ENCODE results near the gene YIPF2. TPM values are rescaled to one million over a fixed set of nuclear protein-coding genes. Genes with fewer than 3 reads are reported as not detected.
A peak's percentile ranks its signal among the peaks of the same experiment; 100 is the strongest.

Gene YIPF2
- polyA plus RNA-seq, 3 donors, result 12.3 to 25.2 (median 15.5) TPM

- H3K9me3 Mint-ChIP-seq, result no peaks in the 10 kb centered on the region
- peak overlapping the region in 2 of 7 donors; percentile 46 to 52 for H3K27ac Mint-ChIP-seq
- Histone ChIP-seq H3K27ac (ENCODE audit: low read depth in 1 of 2, low read length in 2 of 2) (no peak overlapping the region), H3K9me3 (replicated peaks in 1 of 2; ENCODE audit: control insufficient read depth in 1 of 2, insufficient read depth in 1 of 2, low read length in 2 of 2) (no peaks in the 10 kb centered on the region), H4K20me1 (ENCODE audit: insufficient read depth, low read length) (peaks cover 5% of the 10 kb centered on the region), H3K4me2 (replicated peaks; ENCODE audit: extremely low read depth, low read length, poor library complexity, severe bottlenecking) (no peak overlapping the region), H3K27me3 (ENCODE audit: control insufficient read depth in 2 of 2, insufficient read depth in 2 of 2, low read length in 2 of 2) (no peaks in the 10 kb centered on the region), H3K4me1 (ENCODE audit: control insufficient read depth in 1 of 2, insufficient read depth in 2 of 2, low read length in 2 of 2) (peaks cover 14 to 17% of the 10 kb centered on the region in 2 donors), H2AFZ (ENCODE audit: insufficient read depth, low read depth, low read length, poor library complexity, severe bottlenecking) (no peak overlapping the region), H3K4me3 (replicated peaks in 1 of 3; ENCODE audit: low read depth in 2 of 3, low read length in 3 of 3) (no peak overlapping the region), H3K79me2 (ENCODE audit: insufficient read depth, low read length) (peaks cover 27% of the 10 kb centered on the region), H3K9ac (ENCODE audit: insufficient read depth, low read length, poor library complexity, severe bottlenecking) (no peak overlapping the region), H3K36me3 (replicated peaks in 1 of 2; ENCODE audit: control insufficient read depth in 1 of 2, insufficient read depth in 2 of 2, low read length in 2 of 2) (peaks cover 48 to 57% of the 10 kb centered on the region in 2 donors)
- peaks cover 16% of the 10 kb centered on the region for H3K4me1 Mint-ChIP-seq
- intact Hi-C loops (cut with micrococcal nuclease), result loop anchor here in 1 of 2 donors (10.0 kb wide), 1 partner anchor 50 kb away; the partner anchor contains the start of gene CARM1
- no peak for TF ChIP-seq CTCF (IDR thresholded peaks at IDR 0.05)
- H3K4me3 Mint-ChIP-seq, result no peak overlapping the region
- DNase-seq, result no peak
- WGBS (ENCODE audit: insufficient coverage), result 89% methylated on average over 11 of the region's 13 CpGs
- peaks cover 0 to 3% (median 0%) of the 10 kb centered on the region in 3 donors for H3K27me3 Mint-ChIP-seq (ENCODE audit: low read depth in 3 of 3)
- peaks cover 37 to 66% of the 10 kb centered on the region in 2 donors for H3K36me3 Mint-ChIP-seq
These were observed 3.8 kb downstream of the YIPF2 start for GRCh38 chr19:10924597-10924996.

GRCh38 chr19:10923260-10924112 lies 5.0 kb downstream of the YIPF2 start:
- Histone ChIP-seq H3K4me2 (replicated peaks; ENCODE audit: extremely low read depth, low read length, poor library complexity, severe bottlenecking) (no peak overlapping the region), H3K27ac (ENCODE audit: low read depth in 1 of 2, low read length in 2 of 2) (no peak overlapping the region), H3K9me3 (replicated peaks in 1 of 2; ENCODE audit: control insufficient read depth in 1 of 2, insufficient read depth in 1 of 2, low read length in 2 of 2) (no peaks in the 10 kb centered on the region), H3K9ac (ENCODE audit: insufficient read depth, low read length, poor library complexity, severe bottlenecking) (no peak overlapping the region), H3K27me3 (ENCODE audit: control insufficient read depth in 2 of 2, insufficient read depth in 2 of 2, low read length in 2 of 2) (no peaks in the 10 kb centered on the region), H3K4me1 (ENCODE audit: control insufficient read depth in 1 of 2, insufficient read depth in 2 of 2, low read length in 2 of 2) (peaks cover 9 to 12% of the 10 kb centered on the region in 2 donors), H2AFZ (ENCODE audit: insufficient read depth, low read depth, low read length, poor library complexity, severe bottlenecking) (no peak overlapping the region), H3K36me3 (replicated peaks in 1 of 2; ENCODE audit: control insufficient read depth in 1 of 2, insufficient read depth in 2 of 2, low read length in 2 of 2) (peaks cover 53 to 68% of the 10 kb centered on the region in 2 donors), H3K4me3 (replicated peaks in 1 of 3; ENCODE audit: low read depth in 2 of 3, low read length in 3 of 3) (no peak overlapping the region), H3K79me2 (ENCODE audit: insufficient read depth, low read length) (peaks cover 15% of the 10 kb centered on the region), H4K20me1 (ENCODE audit: insufficient read depth, low read length) (no peaks in the 10 kb centered on the region)
- Mint-ChIP-seq H3K36me3 (peaks cover 44 to 70% of the 10 kb centered on the region in 2 donors), H3K9me3 (no peaks in the 10 kb centered on the region), H3K4me3 (no peak overlapping the region), H3K27me3 (ENCODE audit: low read depth in 3 of 3) (peaks cover 0 to 3% (median 0%) of the 10 kb centered on the region in 3 donors), H3K27ac (peak overlapping the region in 1 of 7 donors; percentile 18), H3K4me1 (peaks cover 11% of the 10 kb centered on the region)
- no peak for TF ChIP-seq CTCF (IDR thresholded peaks at IDR 0.05)
- no peak for DNase-seq
- intact Hi-C loops (cut with micrococcal nuclease), result loop anchor here in 1 of 2 donors (10.0 kb wide), 1 partner anchor 49 kb away; the partner anchor contains the start of gene CARM1
- WGBS (ENCODE audit: insufficient coverage), result 96% methylated on average over 23 of the region's 29 CpGs
